GM04504 (cell line): ENCODE results near the gene HOXB3.

Experiments used
- DNase-seq: peaks from one replicate; pipeline ENCODE4 v3.0.0-alpha.2; 2012; ENCODE audit warnings: low read depth

Gene HOXB3

DNA sequence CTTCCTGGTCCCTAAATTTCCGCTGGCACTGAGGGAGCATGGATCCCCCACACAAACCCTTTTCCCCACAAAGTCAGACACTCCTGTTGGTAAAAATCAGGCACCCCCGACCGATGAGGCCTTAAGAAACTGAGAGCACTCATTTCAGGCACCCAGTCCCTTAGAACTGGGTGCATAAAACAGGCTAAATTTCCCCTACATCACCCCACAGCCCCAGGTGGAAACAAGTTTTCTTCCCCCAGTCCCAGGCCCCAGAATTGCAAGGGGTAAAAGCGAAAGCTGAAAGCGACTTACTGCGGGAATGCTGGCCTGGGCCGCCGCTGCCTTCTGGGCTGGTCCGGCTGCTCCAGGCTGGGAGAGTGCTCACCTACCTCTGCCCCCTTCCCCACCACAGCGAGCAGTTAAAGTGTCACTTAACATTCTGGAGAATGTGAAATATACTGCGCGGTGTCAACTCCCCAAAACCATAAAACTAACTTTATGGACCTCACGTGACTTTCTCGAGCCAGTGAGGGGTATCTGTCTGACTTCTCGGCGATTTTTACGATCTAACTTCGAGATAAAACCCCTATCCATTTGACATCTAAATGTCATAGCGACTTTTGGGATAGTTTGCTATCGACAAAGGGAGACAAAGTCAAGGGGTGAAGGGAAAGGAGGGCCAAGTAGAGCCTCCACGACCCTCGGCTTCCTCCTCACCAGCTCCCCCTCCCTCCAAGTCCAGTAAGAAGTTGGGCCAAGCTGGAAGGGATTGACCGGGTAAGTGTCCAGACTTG, at the start of gene HOXB3:
HOXB3 (minus strand) TSS at position 411 of the 776 bp plus-strand sequence. CDS start 37,767 bp downstream, outside the sequence.
- DNase-seq, result peak; percentile 94

DNA sequence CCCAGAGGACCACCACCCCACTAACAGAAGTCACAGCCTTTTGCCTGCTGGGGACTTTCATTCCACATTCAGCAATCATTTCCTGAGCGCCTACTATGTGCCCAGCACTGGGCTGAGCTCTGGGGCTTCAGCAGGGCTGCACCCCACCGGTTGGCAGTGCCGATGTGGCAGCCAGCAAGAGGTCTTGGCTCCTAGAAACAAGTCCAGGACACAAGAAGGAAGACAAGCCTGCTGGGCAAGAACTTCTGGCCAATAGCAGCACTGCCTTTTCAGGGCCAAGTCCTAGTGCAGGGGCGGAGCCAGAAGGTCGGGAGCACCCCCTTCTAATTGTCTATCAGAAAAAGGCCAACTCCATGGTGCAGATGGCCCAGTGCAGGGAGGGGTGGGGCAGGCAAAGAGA, 49.1 kb upstream of the HOXB3 start:
- DNase-seq, result no peak

DNA sequence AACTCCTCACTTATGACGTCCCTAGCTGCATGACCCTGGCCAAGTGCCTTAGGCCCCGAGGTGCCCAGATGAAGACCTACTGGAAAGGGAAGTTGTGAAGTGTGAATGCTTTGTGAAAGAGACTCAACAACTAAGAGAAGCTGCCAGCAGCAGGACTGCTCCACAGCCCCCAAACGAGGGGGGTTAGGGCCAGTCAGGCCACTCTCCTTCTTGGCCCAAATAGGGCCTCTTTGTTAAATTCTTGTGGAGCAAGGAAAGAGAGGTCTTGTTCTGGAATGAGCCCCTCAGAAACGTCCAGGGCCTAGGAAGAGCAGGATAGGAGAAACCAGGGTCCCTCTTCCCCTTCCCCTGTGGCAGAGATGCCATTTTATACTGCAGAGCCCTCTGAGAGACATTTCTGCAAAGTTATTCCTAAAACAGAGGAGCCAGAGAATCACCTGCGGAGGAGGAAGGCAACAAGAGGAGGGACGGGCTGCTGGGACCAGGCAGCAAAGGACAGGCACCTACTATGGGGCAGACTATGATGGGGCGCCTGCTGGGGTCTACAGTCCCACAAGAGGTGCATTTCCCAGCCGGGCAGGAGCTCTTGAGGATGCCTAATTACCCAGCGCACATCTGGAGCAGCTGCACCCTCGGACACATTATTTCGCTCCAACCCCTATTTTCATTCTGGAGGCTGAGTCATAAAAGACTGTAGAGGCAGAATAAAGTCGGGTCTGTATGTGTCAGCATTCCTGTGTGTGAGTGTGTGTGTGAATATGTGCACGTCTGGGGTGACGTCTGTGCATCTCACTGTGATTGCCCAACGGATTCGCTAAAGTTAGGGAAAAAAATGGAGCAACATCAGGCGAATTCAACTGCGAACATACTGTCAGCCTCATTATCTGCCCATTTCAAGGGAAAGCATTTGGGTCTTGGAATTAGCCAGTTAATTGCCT, 47.6 kb upstream of the HOXB3 start:
- DNase-seq, result peak; percentile 67

DNA sequence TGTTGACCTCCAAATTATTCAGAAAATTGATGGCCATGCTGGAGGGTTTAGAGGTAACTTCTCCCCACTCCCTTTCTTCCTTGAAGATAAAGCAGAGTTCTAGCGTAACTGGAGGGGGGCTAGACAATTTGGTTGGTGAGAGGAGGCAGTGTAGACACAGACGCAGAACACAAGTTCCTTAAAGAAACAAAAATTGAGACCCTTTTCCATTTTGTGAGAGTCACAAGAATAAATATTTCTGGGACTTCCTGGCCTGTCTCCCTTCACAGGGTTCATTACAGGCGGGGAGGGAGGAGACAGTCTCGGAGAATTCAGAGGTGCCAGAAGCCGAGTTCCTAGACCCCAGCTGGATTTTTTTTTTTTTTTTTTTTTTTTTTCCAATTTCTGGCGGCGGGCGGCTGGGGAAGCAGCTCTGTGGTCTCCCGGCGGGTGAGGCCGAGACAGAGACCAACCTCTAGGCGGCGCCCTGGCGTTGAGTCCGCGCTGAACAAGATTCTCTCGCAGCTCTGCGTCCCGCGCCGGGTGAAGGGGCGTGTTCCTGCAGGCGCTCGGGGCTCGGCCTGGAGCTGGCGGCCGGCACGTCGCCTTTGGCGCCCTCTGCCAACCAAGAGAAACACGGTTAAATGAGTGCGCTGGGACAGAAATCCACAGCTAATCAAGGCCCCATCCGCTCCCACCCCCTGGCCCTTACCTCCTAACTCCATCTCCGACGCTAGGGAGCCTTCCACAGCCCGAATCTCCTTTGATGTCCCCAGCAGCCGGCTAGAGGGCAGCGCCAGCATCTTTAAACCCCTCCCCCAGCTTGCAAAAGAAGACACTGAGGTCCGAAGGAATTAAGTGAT, 46.4 kb upstream of the HOXB3 start:
- DNase-seq, result no peak

DNA sequence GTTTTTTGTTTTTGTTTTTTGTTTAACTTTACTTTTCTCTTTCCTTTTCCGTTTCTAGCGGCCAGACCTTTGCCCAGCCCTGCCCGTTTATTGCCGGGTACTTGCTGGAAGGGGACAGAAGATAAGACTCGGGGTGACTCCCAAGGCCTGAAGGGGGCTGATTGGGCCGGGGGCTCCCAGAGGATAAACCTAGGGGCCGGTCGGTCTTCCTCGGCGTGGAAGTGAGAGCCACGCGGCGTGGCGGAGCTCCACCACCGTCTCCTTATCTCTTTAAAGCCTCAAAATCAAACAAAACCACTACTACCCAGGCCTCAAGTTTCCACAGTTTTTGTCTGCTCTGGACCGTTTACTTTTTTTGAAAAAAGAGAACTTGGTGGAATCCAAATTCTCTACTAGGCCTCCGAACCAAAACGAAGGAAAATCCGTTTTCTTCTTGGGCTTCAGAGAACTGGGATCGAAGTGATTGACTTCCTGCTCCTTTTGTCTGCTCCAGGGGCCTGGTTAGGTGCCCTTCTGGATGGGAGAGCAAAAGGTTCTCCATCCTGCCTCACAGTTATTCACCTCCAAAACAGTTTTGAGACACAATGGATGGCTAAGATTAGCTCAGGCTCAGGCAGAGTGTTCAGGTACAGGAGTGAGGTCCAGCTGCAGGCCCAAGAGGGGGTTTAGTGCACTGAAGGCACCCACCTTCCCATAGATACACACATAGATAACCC, 44.6 kb upstream of the HOXB3 start:
- no peak for DNase-seq

DNA sequence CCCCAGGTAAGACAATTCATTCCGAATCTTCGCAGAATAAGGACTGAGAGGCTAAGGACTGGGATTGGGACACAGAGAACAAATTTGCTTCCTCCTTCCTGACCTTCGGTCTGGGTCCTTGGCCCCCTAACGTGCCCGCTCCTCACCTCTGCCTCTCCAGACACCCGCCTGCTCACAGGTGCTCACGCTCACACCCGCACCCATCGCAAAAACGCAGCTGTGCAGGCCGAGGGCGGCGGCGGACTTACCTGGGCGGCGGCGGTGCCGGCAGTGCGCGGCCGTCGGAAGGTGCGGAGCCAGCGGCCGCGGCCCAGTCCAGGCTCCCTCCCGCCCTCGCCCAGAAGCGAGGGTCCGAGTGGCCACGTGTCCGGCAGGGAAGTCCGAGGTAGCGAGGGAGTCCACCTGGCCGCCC, 43.2 kb upstream of the HOXB3 start:
- DNase-seq, result no peak

DNA sequence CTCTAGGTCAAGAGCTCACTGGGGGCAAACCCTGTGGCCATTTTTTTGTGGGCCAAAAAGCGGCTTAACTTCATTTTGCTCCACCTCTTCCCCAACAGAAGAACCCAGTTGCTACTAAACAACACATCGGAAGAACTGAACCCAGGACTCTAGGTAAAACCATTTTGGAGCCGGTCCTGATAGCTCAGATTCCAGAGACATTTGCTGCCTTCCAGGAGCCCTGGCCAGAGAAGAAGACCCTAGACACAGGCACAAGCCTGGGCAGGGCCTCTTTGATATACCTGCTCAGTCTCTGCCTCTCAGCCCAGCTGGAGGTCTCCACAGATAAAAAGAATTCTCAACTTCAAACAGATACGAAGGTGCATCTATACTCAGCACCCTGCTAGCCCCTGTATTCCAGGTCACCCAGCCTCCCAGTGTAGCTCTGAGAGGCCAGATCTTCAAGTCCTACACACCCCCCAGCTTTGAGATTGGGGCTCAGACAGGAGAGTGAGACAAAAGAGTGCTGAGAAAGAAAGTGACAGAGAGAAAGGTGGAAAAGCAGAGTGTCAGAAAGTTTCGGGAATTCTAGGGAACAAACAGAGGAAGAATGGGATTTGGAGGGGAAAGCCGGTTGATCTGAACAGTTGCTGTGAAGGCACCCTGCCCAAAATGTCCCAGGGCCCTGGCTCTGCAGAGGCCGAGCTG, 42.7 kb upstream of the HOXB3 start:
- DNase-seq, result no peak

DNA sequence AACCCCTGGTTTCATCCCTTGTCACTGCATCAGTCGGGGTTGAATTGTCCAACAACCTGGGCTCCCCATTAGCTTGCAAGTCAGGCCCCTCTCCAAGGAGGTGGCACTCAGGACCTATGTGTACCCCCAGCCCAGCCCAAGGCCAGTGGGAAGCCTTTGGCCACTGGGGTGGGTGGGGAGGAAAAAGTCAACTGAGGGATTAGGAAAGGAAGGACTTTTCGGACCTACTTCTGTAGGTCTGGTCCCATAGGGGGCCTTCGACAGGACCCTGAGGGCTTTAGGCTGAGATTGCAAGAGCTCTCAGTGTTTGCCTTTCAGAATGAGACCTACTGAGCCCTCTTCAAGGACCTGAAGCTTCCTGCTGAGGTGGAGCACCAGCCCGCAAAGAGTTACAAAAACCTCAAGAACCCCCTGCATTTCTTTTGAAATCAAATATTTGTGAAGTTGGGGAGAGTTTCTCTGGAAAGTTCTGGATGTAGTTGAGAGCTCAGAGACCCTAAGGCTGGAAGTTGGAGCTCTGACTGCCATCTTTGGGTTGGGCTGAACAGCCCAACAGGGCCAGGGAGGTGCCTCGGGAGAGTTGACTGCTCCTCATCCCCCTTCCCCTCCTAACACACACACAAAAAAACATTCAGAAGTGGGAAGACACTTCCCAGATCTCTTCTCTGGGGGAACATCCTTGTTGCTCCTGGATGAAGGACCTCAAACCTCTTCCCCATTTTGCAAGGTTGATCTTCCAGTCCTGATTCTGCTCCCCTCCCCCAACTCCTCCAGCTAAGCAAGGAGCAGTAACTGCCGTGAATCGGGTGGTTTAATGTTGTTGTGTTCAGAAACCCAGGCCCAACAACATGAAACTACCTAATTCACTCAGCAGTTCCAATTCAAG, 41.9 kb upstream of the HOXB3 start:
- no peak for DNase-seq

DNA sequence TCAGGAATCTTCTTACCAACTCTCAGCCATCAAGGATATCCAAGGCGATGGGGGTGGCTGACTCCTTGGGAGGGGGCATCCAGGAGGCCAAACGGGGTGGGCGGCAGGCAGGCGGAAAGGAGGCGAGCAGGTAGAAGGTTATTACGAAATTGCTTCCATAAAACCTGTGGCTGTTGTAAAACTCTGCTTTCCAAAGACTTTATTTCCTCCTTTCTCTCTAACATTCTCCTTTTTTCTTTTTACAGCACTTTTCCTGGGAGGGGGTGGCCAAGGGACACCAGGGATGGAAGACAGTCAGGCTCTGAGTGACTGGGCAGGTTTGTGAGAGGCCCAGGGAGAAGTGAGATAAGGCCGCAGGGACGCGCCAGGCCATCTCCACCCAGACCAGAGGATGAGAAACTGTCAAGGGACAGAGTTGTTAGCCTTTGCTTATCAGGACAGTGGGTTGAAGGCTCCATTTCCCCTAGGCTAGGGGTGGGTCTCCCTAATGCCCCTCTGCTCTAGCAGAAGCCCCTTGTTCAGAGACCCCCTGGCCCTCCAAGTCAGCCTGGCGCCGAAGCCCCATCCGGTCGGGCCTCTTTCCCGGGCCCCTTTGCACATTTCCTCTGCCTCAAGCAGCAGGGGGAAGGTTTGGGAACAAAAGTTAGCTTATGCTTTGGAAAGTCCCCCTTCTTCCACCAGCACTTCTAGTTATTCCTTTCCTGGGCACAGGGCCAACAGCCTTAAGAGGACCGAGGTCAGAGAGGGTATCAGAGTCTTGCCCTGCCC, 41.1 kb upstream of the HOXB3 start:
- no peak for DNase-seq

DNA sequence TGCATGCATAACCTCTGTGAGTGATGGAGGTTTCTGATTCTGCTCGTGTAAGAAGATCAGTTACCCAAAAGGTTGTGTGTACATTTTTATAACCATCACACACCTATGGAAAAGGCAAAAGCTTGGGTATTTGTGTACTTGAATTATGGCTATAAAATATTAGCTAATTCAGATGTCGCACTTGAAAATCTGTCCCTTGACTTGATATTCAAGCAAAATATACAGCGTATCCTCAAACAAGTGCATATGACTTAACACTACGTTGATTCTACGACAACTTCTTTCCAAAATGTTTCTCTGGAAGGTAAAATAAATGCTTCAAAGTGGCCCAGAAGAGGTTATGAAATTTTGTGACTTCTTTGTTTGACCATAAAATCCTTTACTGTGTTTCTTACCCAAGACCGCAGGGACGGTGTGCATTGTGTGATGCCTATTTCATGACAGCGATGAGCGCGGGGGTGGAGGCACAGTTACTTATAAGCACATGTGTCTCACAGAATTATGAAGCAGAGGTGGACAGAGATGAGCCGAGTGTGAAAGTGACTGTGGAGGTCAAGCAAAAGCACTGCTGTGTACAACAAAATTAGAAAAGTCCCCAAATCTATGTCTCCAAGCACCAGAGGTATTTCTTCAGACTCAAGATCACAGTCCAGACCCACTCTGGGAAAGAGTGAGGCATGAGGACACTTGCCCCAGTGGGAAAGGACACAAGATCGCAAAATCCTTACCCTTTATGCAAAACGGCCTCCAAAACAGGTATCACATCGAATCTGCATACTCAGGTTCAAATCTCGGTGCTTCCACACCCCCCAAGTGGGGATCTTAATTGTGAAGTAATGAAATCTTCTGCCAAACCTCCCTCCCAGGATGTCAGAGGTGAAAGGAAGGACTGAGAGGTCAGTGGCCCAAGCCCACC, 40.2 kb upstream of the HOXB3 start:
- no peak for DNase-seq

DNA sequence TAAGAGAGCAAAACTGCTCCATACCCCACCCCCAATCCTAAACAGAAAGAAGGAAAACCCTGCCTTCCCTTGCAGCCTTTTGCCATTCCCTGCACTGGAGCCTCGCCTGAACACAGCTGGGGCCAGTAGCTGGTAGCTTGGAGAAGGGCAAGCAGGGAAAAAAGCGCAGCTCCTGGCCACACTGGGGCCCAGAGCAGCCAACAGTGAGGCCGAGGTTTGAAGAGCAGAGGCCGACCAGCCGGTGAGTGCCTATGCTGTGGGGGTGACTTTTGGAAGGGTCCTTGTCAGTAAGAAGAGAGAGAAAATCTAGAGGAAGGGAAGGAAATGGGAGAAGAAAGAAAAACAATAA, 39.3 kb upstream of the HOXB3 start:
- no peak for DNase-seq

DNA sequence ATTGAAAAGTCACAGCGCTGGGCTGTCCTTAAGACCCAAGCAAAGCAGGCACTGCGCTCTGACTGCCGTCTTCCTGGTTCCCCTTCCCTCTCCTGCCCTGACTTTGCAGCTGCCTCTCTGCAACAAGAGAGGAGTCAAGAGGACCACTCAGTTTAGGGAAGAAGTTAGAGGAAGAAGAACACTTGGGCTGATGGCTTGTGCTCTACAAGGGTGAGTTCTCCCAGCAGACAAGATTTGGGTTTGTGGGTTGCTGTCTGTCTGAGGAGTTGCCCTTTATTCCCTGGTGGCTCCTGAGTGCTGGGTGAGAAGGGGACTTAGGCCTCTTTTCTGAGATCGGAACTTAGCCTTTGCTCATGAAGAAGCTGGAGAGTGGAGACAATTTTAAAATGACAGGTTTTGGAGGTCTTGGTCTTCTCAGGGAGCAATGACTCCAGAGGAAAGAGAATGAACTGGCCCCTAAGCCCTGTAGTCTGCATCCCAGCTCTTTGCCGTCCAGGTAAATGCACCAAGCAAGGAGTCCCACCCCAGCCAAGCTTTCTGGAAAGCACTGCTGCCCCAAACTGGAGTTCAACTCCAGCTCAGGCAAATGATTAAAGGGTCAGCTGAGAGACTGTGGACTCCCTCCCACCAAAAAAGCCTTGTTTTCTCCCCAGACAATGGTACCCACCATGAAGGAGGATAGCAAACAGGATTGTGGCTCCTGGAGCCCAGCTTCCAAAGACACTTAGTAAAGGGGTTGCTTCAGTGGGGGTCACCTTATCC, 38.8 kb upstream of the HOXB3 start:
- DNase-seq, result no peak

DNA sequence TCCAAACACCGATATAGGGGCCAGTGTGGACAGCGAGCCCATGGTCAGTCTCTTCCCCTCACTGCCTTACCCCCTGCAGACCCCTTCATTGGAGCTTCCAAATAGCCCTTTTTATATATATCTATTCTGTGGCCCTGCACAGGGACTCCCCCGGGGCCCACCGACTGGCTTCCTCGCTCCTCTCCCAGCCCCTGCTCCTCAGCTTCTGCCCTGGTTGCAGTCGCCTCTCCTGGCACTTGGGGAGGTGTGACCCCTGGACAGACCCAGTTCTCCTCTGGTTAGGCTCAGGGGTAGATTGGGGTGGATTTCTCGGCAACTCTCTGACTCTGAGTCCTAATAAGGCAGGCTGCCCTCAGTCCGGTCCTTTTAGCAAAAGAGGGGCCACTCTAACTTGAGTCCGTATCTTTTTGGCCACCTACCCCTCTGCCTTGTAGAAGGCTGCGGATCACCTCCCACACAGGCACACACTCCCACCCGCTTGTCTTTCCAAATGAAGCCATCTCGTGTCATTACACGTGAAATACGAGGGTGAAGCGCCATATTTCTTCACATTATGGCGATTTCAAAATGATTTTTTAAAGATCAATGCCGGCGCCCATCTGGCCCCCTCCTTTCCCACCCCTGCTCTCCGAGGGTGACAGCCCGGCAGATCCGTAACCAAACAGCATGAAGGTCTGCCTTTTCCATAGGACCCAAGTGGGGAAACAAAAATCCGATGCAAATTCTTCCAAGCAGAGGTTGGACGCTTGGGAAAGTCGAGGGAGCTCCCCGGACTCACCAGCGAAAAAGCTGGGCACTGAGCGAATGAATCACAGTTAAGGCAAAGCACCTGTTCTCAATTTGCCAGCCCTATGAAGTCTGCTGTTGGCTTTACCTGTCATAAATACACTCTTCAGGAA, 37.8 kb upstream of the HOXB3 start:
- no peak for DNase-seq

DNA sequence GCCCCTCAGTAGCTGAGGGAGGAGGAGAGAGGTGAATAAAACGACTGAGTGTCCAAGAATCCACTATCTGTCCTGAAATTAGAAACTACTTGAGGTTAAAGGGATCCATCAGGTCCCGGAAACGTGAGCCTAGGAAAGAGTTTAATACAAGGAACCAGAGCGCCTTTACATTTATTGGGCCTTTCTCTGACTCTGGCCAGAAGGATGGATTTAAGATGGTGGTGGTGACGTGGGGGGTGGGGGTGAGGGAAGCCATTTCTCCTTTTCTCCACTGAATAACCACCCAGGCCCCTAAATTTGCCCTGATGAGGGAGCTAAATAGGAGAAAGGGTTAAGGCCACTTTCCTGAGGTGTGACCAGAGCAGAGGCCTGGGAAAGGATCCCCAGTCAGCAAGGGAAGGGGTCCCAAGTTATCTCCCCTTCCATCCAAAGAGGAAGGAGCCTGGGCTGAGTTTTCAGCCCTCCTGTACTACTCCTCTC, 37.1 kb upstream of the HOXB3 start:
- no peak for DNase-seq

DNA sequence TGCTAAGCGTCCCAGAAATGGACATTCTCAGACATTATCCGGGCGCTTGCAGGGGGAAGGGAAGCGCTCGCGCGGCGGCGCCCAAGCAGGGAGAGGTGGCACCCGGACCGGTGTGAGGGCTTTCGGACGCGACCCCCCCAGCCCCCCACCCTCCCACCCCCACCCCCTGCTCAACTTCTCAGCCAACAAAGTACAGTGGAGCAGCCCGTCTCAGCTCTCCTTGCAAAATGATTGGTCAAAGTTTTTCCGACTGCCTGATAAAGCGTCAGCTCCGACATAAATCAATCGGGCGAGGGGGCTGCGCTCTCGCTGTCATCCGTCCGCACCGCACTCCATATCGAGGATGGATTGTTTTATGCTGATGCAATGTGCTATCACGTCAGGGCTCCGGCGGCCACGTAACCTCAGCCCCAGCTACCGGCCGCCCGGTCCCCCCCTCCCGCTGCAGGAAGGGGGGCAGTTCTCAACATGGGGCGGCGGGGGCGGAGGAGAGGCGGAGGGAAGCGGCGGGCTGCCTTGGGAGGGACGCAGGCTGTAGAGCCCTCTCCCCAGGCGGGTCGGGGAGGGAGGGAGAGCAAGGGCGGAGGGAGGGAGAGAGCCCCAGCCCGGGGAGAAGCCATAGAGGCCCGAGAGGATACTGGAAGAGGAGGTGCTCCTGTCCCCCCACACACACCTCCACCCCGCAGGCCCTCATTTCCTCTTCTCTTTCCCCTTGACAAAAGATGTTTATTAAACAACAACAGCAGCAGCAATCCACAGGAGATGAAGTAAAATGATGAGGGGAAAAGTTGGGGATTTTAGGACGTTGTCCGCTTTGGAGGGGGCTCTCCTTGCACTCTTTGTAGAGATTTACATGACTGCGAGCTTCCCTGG, 36.4 kb upstream of the HOXB3 start, which contains the start of gene HOXB9:
HOXB9 (minus strand) TSS at position 114 of the 873 bp plus-strand sequence; CDS start at position 25, 89 bp downstream.
- no peak for DNase-seq
